Muscle of leg (tissue), 11 donors: Measurements from ENCODE around the gene RBM20. TPM values are rescaled to one million over a fixed set of nuclear protein-coding genes. Genes with fewer than 3 reads are reported as not detected.
A peak's percentile ranks its signal among the peaks of the same experiment; 100 is the strongest.

ENCODE experiments used
- DNase-seq: peaks from one replicate; pipeline ENCODE4 v3.0.0; 2013
- H3K27ac ChIP-seq: one replicate; pipeline ENCODE4 v1.5.1; 2013; ENCODE audit warnings: mild to moderate bottlenecking, low read length, control low read depth
- H3K27me3 ChIP-seq: one replicate; pipeline ENCODE4 v1.6.1; 2013; ENCODE audit warnings: low read length; ENCODE audit not compliant: control insufficient read depth, insufficient read depth
- H3K36me3 ChIP-seq: one replicate; pipeline ENCODE4 v1.6.1; 2013; ENCODE audit warnings: low read length; ENCODE audit not compliant: control insufficient read depth, insufficient read depth
- H3K4me1 ChIP-seq: one replicate; pipeline ENCODE4 v1.6.1; 2013; ENCODE audit warnings: low read length; ENCODE audit not compliant: control insufficient read depth, insufficient read depth
- H3K4me3 ChIP-seq: one replicate; pipeline ENCODE4 v1.5.1; 2013; ENCODE audit warnings: low read length, control low read depth
- H3K9me3 ChIP-seq: replicated peaks from 2 replicates; pipeline ENCODE4 v1.6.1; 2013; ENCODE audit warnings: low read depth, low read length; ENCODE audit not compliant: control insufficient read depth
- WGBS: methylation state at CpG from one replicate; pipeline ENCODE4 v1.1.5; 2013; ENCODE audit warnings: missing lambda C conversion rate; ENCODE audit not compliant: insufficient coverage; 5-methylcytosine and 5-hydroxymethylcytosine counted together
- polyA plus RNA-seq, 8 donors: library from polyadenylated mRNA; unstranded; fragments of 120-200 nt; gene quantifications; one replicate each; pipeline versions ENCODE4 v1.2.1 to v1.2.3, GENCODE V29; 2013; ENCODE audit warnings: inconsistent platforms in 1 of 8, low replicate concordance in 1 of 8; ENCODE audit not compliant: insufficient read length in 8 of 8, insufficient read depth in 1 of 8
- total RNA-seq: library from RNA; stranded (reverse); fragments of 120-200 nt; gene quantifications from one replicate; pipeline ENCODE4 v1.2.4, GENCODE V29; 2013

RBM20 gene
- total and polyA plus RNA-seq, 9 donors = 6.5 to 17.0 (median 9.8) TPM

GRCh38 chr10:110646417-110647135, 2.4 kb downstream of the RBM20 start:
- Histone ChIP-seq H3K27ac (no peak overlapping the region), H3K4me1 (peaks cover 19% of the 10 kb centered on the region), H3K27me3 (peaks cover 41% of the 10 kb centered on the region)

GRCh38 chr10:110647136-110647430, 2.9 kb downstream of the RBM20 start:
- H3K4me3 ChIP-seq = no peak overlapping the region
- H3K36me3 ChIP-seq = no peaks in the 10 kb centered on the region
- WGBS = no CpG with 5 or more reads among the region's 3 CpGs
- H3K27me3 ChIP-seq = peaks cover 39% of the 10 kb centered on the region
- DNase-seq = no peak
- peaks cover 19% of the 10 kb centered on the region for H3K4me1 ChIP-seq
- no peaks in the 10 kb centered on the region for H3K9me3 ChIP-seq
- no peak overlapping the region for H3K27ac ChIP-seq

More at GRCh38 chr10:110646417-110647135, 2.4 kb downstream of the RBM20 start:
- no peak for DNase-seq
- Histone ChIP-seq H3K4me3 (no peak overlapping the region), H3K36me3 (no peaks in the 10 kb centered on the region), H3K9me3 (no peaks in the 10 kb centered on the region)
- WGBS = 73% methylated on average over 9 of the region's 13 CpGs

GRCh38 chr10:110648692-110649346, 4.7 kb downstream of the RBM20 start:
- Histone ChIP-seq H3K9me3 (no peaks in the 10 kb centered on the region), H3K27me3 (peaks cover 23% of the 10 kb centered on the region), H3K36me3 (no peaks in the 10 kb centered on the region), H3K4me1 (peaks cover 11% of the 10 kb centered on the region), H3K4me3 (no peak overlapping the region), H3K27ac (no peak overlapping the region)
- no CpG with 5 or more reads among the region's 3 CpGs for WGBS
- DNase-seq = no peak

- Histone ChIP-seq H3K4me3 (no peak overlapping the region), H3K27me3 (peaks cover 16% of the 10 kb centered on the region), H3K9me3 (no peaks in the 10 kb centered on the region), H3K36me3 (no peaks in the 10 kb centered on the region), H3K4me1 (peaks cover 10% of the 10 kb centered on the region), H3K27ac (no peak overlapping the region)
- 69% methylated on average over 3 of the region's 6 CpGs for WGBS
- no peak for DNase-seq
Measured at GRCh38 chr10:110649347-110650264, 5.5 kb downstream of the RBM20 start.

- Histone ChIP-seq H3K4me1 (peaks cover 3% of the 10 kb centered on the region), H3K27ac (no peak overlapping the region), H3K4me3 (no peak overlapping the region), H3K27me3 (peaks cover 10% of the 10 kb centered on the region), H3K9me3 (no peaks in the 10 kb centered on the region), H3K36me3 (no peaks in the 10 kb centered on the region)
- no CpG with 5 or more reads among the region's 1 CpG for WGBS
- DNase-seq = no peak
Measured at GRCh38 chr10:110650265-110650668, 6.1 kb downstream of the RBM20 start.

GRCh38 chr10:110651044-110651958, 7.2 kb downstream of the RBM20 start:
- Histone ChIP-seq H3K9me3 (no peaks in the 10 kb centered on the region), H3K4me1 (peaks cover 3% of the 10 kb centered on the region), H3K27me3 (peaks cover 4% of the 10 kb centered on the region), H3K27ac (no peak overlapping the region), H3K4me3 (no peak overlapping the region), H3K36me3 (no peaks in the 10 kb centered on the region)
- DNase-seq = peak; percentile 57
- WGBS = 17% methylated on average over 9 of the region's 12 CpGs

GRCh38 chr10:110652475-110653118, 8.5 kb downstream of the RBM20 start:
- no peak for DNase-seq
- peaks cover 3% of the 10 kb centered on the region for H3K4me1 ChIP-seq
- no peaks in the 10 kb centered on the region for H3K27me3 ChIP-seq
- WGBS = 40% methylated on average over 1 of the region's 6 CpGs
- no peaks in the 10 kb centered on the region for H3K9me3 ChIP-seq
- no peak overlapping the region for H3K4me3 ChIP-seq
- no peak overlapping the region for H3K27ac ChIP-seq
- H3K36me3 ChIP-seq = no peaks in the 10 kb centered on the region

GRCh38 chr10:110655320-110655719, 11.2 kb downstream of the RBM20 start:
- H3K36me3 ChIP-seq = no peaks in the 10 kb centered on the region
- H3K4me1 ChIP-seq = peaks cover 2% of the 10 kb centered on the region
- no CpG with 5 or more reads among the region's 1 CpG for WGBS

GRCh38 chr10:110656612-110657011, 12.5 kb downstream of the RBM20 start:
- no peaks in the 10 kb centered on the region for H3K36me3 ChIP-seq
- no peak overlapping the region for H3K27ac ChIP-seq
- DNase-seq = no peak
- no peak overlapping the region for H3K4me3 ChIP-seq
- H3K27me3 ChIP-seq = no peaks in the 10 kb centered on the region
- H3K4me1 ChIP-seq = no peaks in the 10 kb centered on the region
- no peaks in the 10 kb centered on the region for H3K9me3 ChIP-seq
- WGBS = 100% methylated on average over 1 of the region's 4 CpGs

More at GRCh38 chr10:110655320-110655719, 11.2 kb downstream of the RBM20 start:
- DNase-seq = peak; percentile 27
- no peaks in the 10 kb centered on the region for H3K27me3 ChIP-seq
- H3K27ac ChIP-seq = no peak overlapping the region
- H3K9me3 ChIP-seq = no peaks in the 10 kb centered on the region
- no peak overlapping the region for H3K4me3 ChIP-seq
